HEK293T (cell line): ENCODE results near the gene C2CD4A.

Experiments used
- CTCF ChIA-PET: fragments of 350-600 bp; formaldehyde crosslinking; extraction: SDS; loops from one replicate; lab custom pipeline; 2021; ENCODE audit warnings: antibody characterized with exemption, inconsistent platforms; lab: Yijun Ruan, JAX
- POLR2A ChIA-PET: fragments of 350-600 bp; formaldehyde crosslinking; extraction: SDS; loops from one replicate; lab custom pipeline; 2020; ENCODE audit warnings: antibody characterized with exemption, inconsistent platforms; lab: Yijun Ruan, JAX
- DNase-seq: peaks from one replicate; pipeline ENCODE4 v3.0.0; 2012; ENCODE audit warnings: mixed read lengths; ENCODE audit errors: extremely low spot score
- ARNT ChIP-seq: fragments of 450-650 bp; IDR thresholded peaks from 2 replicates; pipeline ENCODE4 v1.6.1; 2017; ENCODE audit warnings: mild to moderate bottlenecking
- BHLHE40 ChIP-seq: fragments of 450-650 bp; IDR thresholded peaks from 2 replicates; pipeline ENCODE4 v1.6.1; 2016; ENCODE audit warnings: mild to moderate bottlenecking, moderate library complexity, borderline replicate concordance
- CTBP1 ChIP-seq: fragments of 450-650 bp; IDR thresholded peaks from 2 replicates; pipeline ENCODE4 v1.6.1; 2016; ENCODE audit warnings: borderline replicate concordance
- ELF4 ChIP-seq: fragments of 450-650 bp; IDR thresholded peaks from 2 replicates; pipeline ENCODE4 v1.6.1; 2017; ENCODE audit warnings: antibody characterized with exemption
- FOXA1 ChIP-seq: fragments of 450-650 bp; IDR thresholded peaks from 2 replicates; pipeline ENCODE4 v1.6.1; 2016; ENCODE audit warnings: mild to moderate bottlenecking
- FOXK2 ChIP-seq: fragments of 450-650 bp; IDR thresholded peaks from 2 replicates; pipeline ENCODE4 v1.6.1; 2016; ENCODE audit warnings: mild to moderate bottlenecking
- FOXM1 ChIP-seq: fragments of 450-650 bp; IDR thresholded peaks from 2 replicates; pipeline ENCODE4 v1.6.1; 2017; ENCODE audit warnings: mild to moderate bottlenecking, borderline replicate concordance
- HDGF ChIP-seq: fragments of 450-650 bp; IDR thresholded peaks from 2 replicates; pipeline ENCODE4 v1.6.1; 2017; ENCODE audit warnings: antibody characterized with exemption, borderline replicate concordance
- L3MBTL2 ChIP-seq: fragments of 450-650 bp; conservative IDR thresholded peaks from 2 replicates; pipeline ENCODE4 v1.6.1; 2016; ENCODE audit warnings: mild to moderate bottlenecking
- LEF1 ChIP-seq: fragments of 450-650 bp; IDR thresholded peaks from 2 replicates; pipeline ENCODE4 v1.6.1; 2017; ENCODE audit warnings: mild to moderate bottlenecking, borderline replicate concordance
- NFRKB ChIP-seq: fragments of 450-650 bp; IDR thresholded peaks from 2 replicates; pipeline ENCODE4 v1.6.1; 2016; ENCODE audit warnings: mild to moderate bottlenecking, moderate library complexity
- SP1 ChIP-seq: fragments of 450-650 bp; IDR thresholded peaks from 2 replicates; pipeline ENCODE4 v1.6.1; 2017
- SUZ12 ChIP-seq: fragments of 450-650 bp; IDR thresholded peaks from 2 replicates; pipeline ENCODE4 v1.6.1; 2016; ENCODE audit warnings: mild to moderate bottlenecking
- TARDBP ChIP-seq: fragments of 450-650 bp; IDR thresholded peaks from 2 replicates; pipeline ENCODE4 v1.6.1; 2016
- ZNF384 ChIP-seq: fragments of 450-650 bp; IDR thresholded peaks from 2 replicates; pipeline ENCODE4 v1.6.1; 2016
- TF ChIP-seq, protein P1 (sequence below): fragments of 450-650 bp; IDR thresholded peaks from 2 replicates; pipeline ENCODE4 v1.6.1; 2016

C2CD4A gene

GRCh38 chr15:62052713-62053112 is 14.1 kb upstream of the C2CD4A start:
- CTCF ChIA-PET: interaction anchor here (0.6 to 1.6 kb wide), 3 partner anchors 7 to 521 kb away, joined by 3 to 5 read pairs (median 5); partner anchors contain the start of gene VPS13C
- TF ChIP-seq, protein P1, sequence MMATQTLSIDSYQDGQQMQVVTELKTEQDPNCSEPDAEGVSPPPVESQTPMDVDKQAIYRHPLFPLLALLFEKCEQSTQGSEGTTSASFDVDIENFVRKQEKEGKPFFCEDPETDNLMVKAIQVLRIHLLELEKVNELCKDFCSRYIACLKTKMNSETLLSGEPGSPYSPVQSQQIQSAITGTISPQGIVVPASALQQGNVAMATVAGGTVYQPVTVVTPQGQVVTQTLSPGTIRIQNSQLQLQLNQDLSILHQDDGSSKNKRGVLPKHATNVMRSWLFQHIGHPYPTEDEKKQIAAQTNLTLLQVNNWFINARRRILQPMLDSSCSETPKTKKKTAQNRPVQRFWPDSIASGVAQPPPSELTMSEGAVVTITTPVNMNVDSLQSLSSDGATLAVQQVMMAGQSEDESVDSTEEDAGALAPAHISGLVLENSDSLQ: no peak
- TF ChIP-seq ZNF384 (no peak), TARDBP (no peak), FOXK2 (no peak), L3MBTL2 (no peak), NFRKB (no peak), HDGF (no peak), BHLHE40 (no peak), FOXA1 (no peak), LEF1 (no peak), ARNT (no peak), SUZ12 (no peak), FOXM1 (no peak), ELF4 (no peak), CTBP1 (no peak), SP1 (no peak)
- no peak for DNase-seq
- POLR2A ChIA-PET: no interaction called here

DNA sequence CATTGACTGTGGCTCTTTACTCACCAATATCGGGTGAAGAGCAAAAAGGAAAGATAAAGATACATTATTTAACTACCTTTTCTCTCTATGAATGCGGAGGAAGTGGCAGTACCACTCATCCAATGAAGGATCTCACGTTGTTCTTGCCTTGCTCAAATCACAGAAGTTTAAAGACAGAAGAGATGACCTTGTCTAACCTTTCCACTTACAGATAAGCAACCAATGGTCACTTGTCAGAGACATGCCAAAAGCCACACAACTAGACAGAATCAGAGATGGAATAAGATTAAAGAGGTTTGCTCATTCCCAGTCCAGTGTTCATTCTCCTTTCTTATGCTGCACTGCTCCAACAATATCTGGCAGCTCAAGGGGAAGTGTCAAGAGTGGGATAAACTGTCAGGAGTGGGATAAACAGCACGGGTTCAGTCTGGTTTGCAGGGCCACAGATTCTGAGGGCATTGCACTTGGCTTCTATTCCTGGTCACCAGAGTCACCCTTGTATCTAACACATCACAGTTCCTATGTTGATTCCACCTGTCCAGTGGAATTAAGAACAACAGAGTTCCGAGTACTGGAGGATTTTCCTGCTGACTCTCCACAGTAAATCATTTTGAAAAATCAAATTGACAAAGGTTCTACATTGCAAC is 13.2 kb upstream of the C2CD4A start:
- POLR2A ChIA-PET: no interaction called here
- CTCF ChIA-PET: interaction anchor here (0.6 kb wide), 1 partner anchor 397 kb away, joined by 3 read pairs; no protein-coding TSS in a partner anchor
- DNase-seq: no peak
- no peak for TF ChIP-seq FOXK2

DNA sequence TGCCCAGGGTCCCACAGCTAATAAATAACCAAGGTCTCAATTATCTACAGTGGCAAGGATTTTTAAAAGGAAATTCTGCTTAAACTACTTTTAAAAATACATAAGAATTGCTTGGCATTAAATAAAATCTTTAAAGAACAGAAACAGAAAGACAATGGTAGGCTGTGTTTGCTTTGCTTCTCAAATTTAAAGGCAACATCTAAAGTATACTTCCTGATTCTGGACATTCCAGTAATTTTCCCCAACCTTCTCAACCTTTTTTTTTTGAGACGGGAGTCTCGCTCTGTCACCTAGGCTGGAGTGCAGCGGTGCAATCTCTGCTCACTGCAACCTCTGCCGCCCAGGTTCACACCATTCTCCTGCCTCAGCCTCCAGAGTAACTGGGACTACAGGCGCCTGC is 11.8 kb upstream of the C2CD4A start:
- POLR2A ChIA-PET: no interaction called here
- CTCF ChIA-PET: no interaction called here
- TF ChIP-seq ZNF384: no peak
- TF ChIP-seq ARNT: no peak
- no peak for TF ChIP-seq CTBP1
- TF ChIP-seq, protein P1: no peak
- DNase-seq: no peak

GRCh38 chr15:62057341-62057980 is 9.3 kb upstream of the C2CD4A start:
- CTCF ChIA-PET: no interaction called here
- DNase-seq: no peak
- POLR2A ChIA-PET: no interaction called here
- TF ChIP-seq HDGF (no peak), FOXA1 (no peak), SUZ12 (no peak), FOXK2 (no peak), L3MBTL2 (no peak), ZNF384 (no peak), LEF1 (no peak), FOXM1 (no peak)
- TF ChIP-seq, protein P1: no peak

DNA sequence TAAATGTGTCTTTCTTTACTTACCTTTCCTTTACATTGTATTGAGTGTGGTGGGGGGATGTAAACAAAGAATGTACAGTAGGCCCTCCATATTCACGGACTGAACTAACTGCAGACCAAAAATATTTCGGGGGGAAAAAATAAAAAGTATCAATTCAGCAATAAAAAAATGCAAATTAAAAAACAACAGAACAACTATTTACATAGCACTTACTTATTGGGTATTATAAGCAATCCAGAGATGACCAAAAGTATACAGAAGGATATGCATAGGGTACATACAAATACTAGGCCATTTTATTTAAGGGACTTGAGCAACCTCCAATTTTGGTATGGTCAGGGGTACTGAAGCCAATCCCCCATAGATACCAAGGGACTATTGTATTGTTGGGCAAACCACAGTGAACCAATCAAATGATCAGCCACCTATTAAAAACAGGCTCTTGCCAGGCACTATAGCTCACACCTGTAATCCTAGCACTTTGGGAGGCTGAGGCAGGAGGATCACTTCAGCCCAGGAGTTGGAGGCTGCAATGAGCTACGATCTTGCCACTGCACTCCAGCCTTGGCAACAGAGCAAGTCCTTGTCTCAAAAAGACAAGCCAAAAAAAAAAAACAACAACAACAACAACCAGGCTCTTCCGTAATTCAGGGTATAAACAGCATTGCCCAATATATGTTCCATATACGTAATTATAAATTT is 8.3 kb upstream of the C2CD4A start:
- no peak for DNase-seq
- TF ChIP-seq ELF4 (no peak), HDGF (no peak), L3MBTL2 (no peak), TARDBP (no peak), LEF1 (no peak)
- CTCF ChIA-PET: no interaction called here
- POLR2A ChIA-PET: no interaction called here

GRCh38 chr15:62059108-62059815 is 7.5 kb upstream of the C2CD4A start:
- CTCF ChIA-PET: no interaction called here
- no peak for DNase-seq
- POLR2A ChIA-PET: interaction anchor here (1.5 to 1.6 kb wide), 2 partner anchors 8 to 11 kb away, joined by 3 read pairs; no protein-coding TSS in a partner anchor

More at GRCh38 chr15:62059108-62059815, 7.5 kb upstream of the C2CD4A start:
- no peak for TF ChIP-seq ARNT
